H1 (cell line): ENCODE results near the gene ADPRHL1. TPM values are rescaled to one million over a fixed set of nuclear protein-coding genes. Genes with fewer than 3 reads are reported as not detected.

ENCODE experiments used
- CBX5 ChIP-seq: fragments of 300-800, 300-1000 bp; sonication (generic); IDR thresholded peaks from 2 replicates; pipeline ENCODE4 v1.7.1; 2016; ENCODE audit warnings: antibody characterized with exemption, low read length, low read depth
- ZNF274 ChIP-seq: IDR thresholded peaks from 2 replicates; pipeline ENCODE4 v1.7.0; 2012; ENCODE audit warnings: low read length, borderline replicate concordance; ENCODE audit errors: extremely low read depth
- polyA plus RNA-seq, 7 experiments: library from polyadenylated mRNA; depleted of rRNA in 3 of 7; stranded (reverse) in 5 of 7; unstranded in 2 of 7; fragments of >200 nt in 5 of 7; fragments of 200-250 nt in 2 of 7; gene quantifications; 1 replicate in 5 of 7; 2 replicates in 1 of 7; 4 replicates in 1 of 7; pipeline versions ENCODE4 v1.2.1 to v1.2.3, GENCODE V29; 2011 to 2013; ENCODE audit warnings: missing spikeins in 2 of 7, mixed read lengths in 2 of 7
- total RNA-seq: library from RNA; stranded (reverse); fragmentation: NEBNext Ultra II Directional; extraction: Animal tissue kit (Norgen Biotek cat#: 25700); gene quantifications from 2 replicates; pipeline ENCODE4 v1.2.1, GENCODE V29; 2021

Gene ADPRHL1
- total and polyA plus RNA-seq, 2 of the 8 experiments (the other 6 are each of a cell fraction or from before 2014, with no cell fraction given) = 0.74 to 1.7 TPM

DNA sequence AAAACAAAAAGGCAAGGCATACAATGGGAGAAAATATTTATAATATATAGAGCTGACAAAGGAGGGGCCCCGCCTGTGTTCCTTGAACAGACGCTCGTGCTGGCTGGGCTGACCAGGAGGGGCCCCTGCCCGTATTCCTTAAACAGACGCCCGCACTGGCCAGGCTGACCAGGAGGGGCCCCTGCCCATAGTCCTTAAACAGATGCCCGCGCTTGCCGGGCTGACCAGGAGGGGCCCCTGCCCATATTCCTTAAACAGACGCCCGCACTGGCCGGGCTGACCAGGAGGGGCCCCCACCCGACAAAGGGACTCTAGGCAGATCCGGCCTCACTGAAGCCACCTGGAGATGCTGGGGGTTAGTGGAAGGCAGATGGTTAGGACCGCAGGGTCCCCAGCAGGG lies 9.3 kb downstream of the ADPRHL1 start (continued):
- TF ChIP-seq CBX5 (no peak), ZNF274 (no peak)
- TF ChIP-seq, all 59 proteins: peak for 0
